ENCODE data around the gene MRPL1.
"Not testable (repeated sequence)": the region's sequence is repeated elsewhere in the genome, so short reads cannot be mapped to it uniquely, and the experiment has no call there.

The MRPL1 gene

GRCh38 chr4:77930876-77931275 lies 68.2 kb downstream of the MRPL1 start:
- H3K4me1 ChIP-seq (ENCODE audit: control insufficient read depth in 2 of 2, insufficient read depth in 2 of 2, low read length in 2 of 2) = peaks cover 0 to 4% of the 10 kb centered on the region in 2 donors
- peaks cover 0 to 9% of the 10 kb centered on the region in 2 donors for H3K36me3 ChIP-seq (ENCODE audit: control insufficient read depth in 2 of 2, insufficient read depth in 2 of 2, low read length in 2 of 2)
- H3K4me3 ChIP-seq (ENCODE audit: low read length in 2 of 2) = no peak overlapping the region
- H3K9me3 ChIP-seq (ENCODE audit: control insufficient read depth in 2 of 2, low read length in 2 of 2) = no peaks in the 10 kb centered on the region
- no peaks in the 10 kb centered on the region for H3K27me3 ChIP-seq (ENCODE audit: control insufficient read depth in 2 of 2, insufficient read depth in 2 of 2, low read length in 2 of 2)
- H3K27ac ChIP-seq (ENCODE audit: low read depth in 2 of 2, low read length in 2 of 2) = no peak overlapping the region
- H3K9ac ChIP-seq (ENCODE audit: low read depth in 1 of 2, low read length in 2 of 2) = no peak overlapping the region

GRCh38 chr4:77931452-77932135 lies 69.0 kb downstream of the MRPL1 start:
- no peaks in the 10 kb centered on the region for H3K9me3 ChIP-seq (ENCODE audit: control insufficient read depth in 2 of 2, low read length in 2 of 2)
- H3K4me3 ChIP-seq (ENCODE audit: low read length in 2 of 2) = no peak overlapping the region
- H3K27me3 ChIP-seq (ENCODE audit: control insufficient read depth in 2 of 2, insufficient read depth in 2 of 2, low read length in 2 of 2) = no peaks in the 10 kb centered on the region
- H3K4me1 ChIP-seq (ENCODE audit: control insufficient read depth in 2 of 2, insufficient read depth in 2 of 2, low read length in 2 of 2) = peaks cover 0 to 4% of the 10 kb centered on the region in 2 donors
- peaks cover 0 to 9% of the 10 kb centered on the region in 2 donors for H3K36me3 ChIP-seq (ENCODE audit: control insufficient read depth in 2 of 2, insufficient read depth in 2 of 2, low read length in 2 of 2)
- H3K9ac ChIP-seq (ENCODE audit: low read depth in 1 of 2, low read length in 2 of 2) = no peak overlapping the region
- no peak overlapping the region for H3K27ac ChIP-seq (ENCODE audit: low read depth in 2 of 2, low read length in 2 of 2)

- Histone ChIP-seq H3K27me3 (ENCODE audit: control insufficient read depth in 2 of 2, insufficient read depth in 2 of 2, low read length in 2 of 2) (no peaks in the 10 kb centered on the region), H3K27ac (ENCODE audit: low read depth in 2 of 2, low read length in 2 of 2) (no peak overlapping the region), H3K9ac (ENCODE audit: low read depth in 1 of 2, low read length in 2 of 2) (no peak overlapping the region), H3K4me1 (ENCODE audit: control insufficient read depth in 2 of 2, insufficient read depth in 2 of 2, low read length in 2 of 2) (no peaks in the 10 kb centered on the region), H3K9me3 (ENCODE audit: control insufficient read depth in 2 of 2, low read length in 2 of 2) (no peaks in the 10 kb centered on the region), H3K36me3 (ENCODE audit: control insufficient read depth in 2 of 2, insufficient read depth in 2 of 2, low read length in 2 of 2) (peaks cover 0 to 5% of the 10 kb centered on the region in 2 donors), H3K4me3 (ENCODE audit: low read length in 2 of 2) (no peak overlapping the region)
Measured at GRCh38 chr4:77938560-77938959, 75.9 kb downstream of the MRPL1 start.

GRCh38 chr4:77945929-77946328 lies 83.3 kb downstream of the MRPL1 start:
- H3K4me1 ChIP-seq (ENCODE audit: control insufficient read depth in 2 of 2, insufficient read depth in 2 of 2, low read length in 2 of 2); H3K9me3 ChIP-seq (ENCODE audit: control insufficient read depth in 2 of 2, low read length in 2 of 2); H3K27ac ChIP-seq (ENCODE audit: low read depth in 2 of 2, low read length in 2 of 2); H3K36me3 ChIP-seq (ENCODE audit: control insufficient read depth in 2 of 2, insufficient read depth in 2 of 2, low read length in 2 of 2); H3K9ac ChIP-seq (ENCODE audit: low read depth in 1 of 2, low read length in 2 of 2); H3K27me3 ChIP-seq (ENCODE audit: control insufficient read depth in 2 of 2, insufficient read depth in 2 of 2, low read length in 2 of 2); H3K4me3 ChIP-seq (ENCODE audit: low read length in 2 of 2): not testable (repeated sequence)

- H3K4me1 ChIP-seq (ENCODE audit: control insufficient read depth in 2 of 2, insufficient read depth in 2 of 2, low read length in 2 of 2) = no peaks in the 10 kb centered on the region
- no peaks in the 10 kb centered on the region for H3K27me3 ChIP-seq (ENCODE audit: control insufficient read depth in 2 of 2, insufficient read depth in 2 of 2, low read length in 2 of 2)
- peaks cover 3 to 12% of the 10 kb centered on the region in 2 donors for H3K36me3 ChIP-seq (ENCODE audit: control insufficient read depth in 2 of 2, insufficient read depth in 2 of 2, low read length in 2 of 2)
- H3K9me3 ChIP-seq (ENCODE audit: control insufficient read depth in 2 of 2, low read length in 2 of 2) = no peaks in the 10 kb centered on the region
- no peak overlapping the region for H3K9ac ChIP-seq (ENCODE audit: low read depth in 1 of 2, low read length in 2 of 2)
- H3K4me3 ChIP-seq (ENCODE audit: low read length in 2 of 2) = no peak overlapping the region
- no peak overlapping the region for H3K27ac ChIP-seq (ENCODE audit: low read depth in 2 of 2, low read length in 2 of 2)
Measured at GRCh38 chr4:77950203-77950602, 87.6 kb downstream of the MRPL1 start.

- Histone ChIP-seq H3K4me1 (ENCODE audit: control insufficient read depth in 2 of 2, insufficient read depth in 2 of 2, low read length in 2 of 2) (no peaks in the 10 kb centered on the region), H3K36me3 (ENCODE audit: control insufficient read depth in 2 of 2, insufficient read depth in 2 of 2, low read length in 2 of 2) (peaks cover 3 to 12% of the 10 kb centered on the region in 2 donors), H3K9me3 (ENCODE audit: control insufficient read depth in 2 of 2, low read length in 2 of 2) (no peaks in the 10 kb centered on the region), H3K9ac (ENCODE audit: low read depth in 1 of 2, low read length in 2 of 2) (no peak overlapping the region), H3K27me3 (ENCODE audit: control insufficient read depth in 2 of 2, insufficient read depth in 2 of 2, low read length in 2 of 2) (no peaks in the 10 kb centered on the region), H3K27ac (ENCODE audit: low read depth in 2 of 2, low read length in 2 of 2) (no peak overlapping the region), H3K4me3 (ENCODE audit: low read length in 2 of 2) (no peak overlapping the region)
Measured at GRCh38 chr4:77952457-77952856, 89.8 kb downstream of the MRPL1 start.

- H3K27me3 ChIP-seq (ENCODE audit: control insufficient read depth in 2 of 2, insufficient read depth in 2 of 2, low read length in 2 of 2) = no peaks in the 10 kb centered on the region
- no peaks in the 10 kb centered on the region for H3K4me1 ChIP-seq (ENCODE audit: control insufficient read depth in 2 of 2, insufficient read depth in 2 of 2, low read length in 2 of 2)
- peaks cover 3 to 12% of the 10 kb centered on the region in 2 donors for H3K36me3 ChIP-seq (ENCODE audit: control insufficient read depth in 2 of 2, insufficient read depth in 2 of 2, low read length in 2 of 2)
- H3K9me3 ChIP-seq (ENCODE audit: control insufficient read depth in 2 of 2, low read length in 2 of 2) = no peaks in the 10 kb centered on the region
- no peak overlapping the region for H3K9ac ChIP-seq (ENCODE audit: low read depth in 1 of 2, low read length in 2 of 2)
- H3K4me3 ChIP-seq (ENCODE audit: low read length in 2 of 2) = no peak overlapping the region
- H3K27ac ChIP-seq (ENCODE audit: low read depth in 2 of 2, low read length in 2 of 2) = no peak overlapping the region
Measured at GRCh38 chr4:77954690-77955089, 92.1 kb downstream of the MRPL1 start.

- Histone ChIP-seq H3K9me3 (ENCODE audit: control insufficient read depth in 2 of 2, low read length in 2 of 2) (no peaks in the 10 kb centered on the region), H3K4me3 (ENCODE audit: low read length in 2 of 2) (no peak overlapping the region), H3K36me3 (ENCODE audit: control insufficient read depth in 2 of 2, insufficient read depth in 2 of 2, low read length in 2 of 2) (peaks cover 3 to 4% of the 10 kb centered on the region in 2 donors), H3K9ac (ENCODE audit: low read depth in 1 of 2, low read length in 2 of 2) (no peak overlapping the region), H3K27me3 (ENCODE audit: control insufficient read depth in 2 of 2, insufficient read depth in 2 of 2, low read length in 2 of 2) (no peaks in the 10 kb centered on the region), H3K27ac (ENCODE audit: low read depth in 2 of 2, low read length in 2 of 2) (no peak overlapping the region), H3K4me1 (ENCODE audit: control insufficient read depth in 2 of 2, insufficient read depth in 2 of 2, low read length in 2 of 2) (no peaks in the 10 kb centered on the region)
Measured at GRCh38 chr4:77956917-77957316, 94.3 kb downstream of the MRPL1 start.

- Histone ChIP-seq H3K4me3 (ENCODE audit: low read length in 2 of 2) (no peak overlapping the region), H3K9me3 (ENCODE audit: control insufficient read depth in 2 of 2, low read length in 2 of 2) (no peaks in the 10 kb centered on the region), H3K27me3 (ENCODE audit: control insufficient read depth in 2 of 2, insufficient read depth in 2 of 2, low read length in 2 of 2) (no peaks in the 10 kb centered on the region), H3K27ac (ENCODE audit: low read depth in 2 of 2, low read length in 2 of 2) (no peak overlapping the region), H3K9ac (ENCODE audit: low read depth in 1 of 2, low read length in 2 of 2) (no peak overlapping the region), H3K4me1 (ENCODE audit: control insufficient read depth in 2 of 2, insufficient read depth in 2 of 2, low read length in 2 of 2) (no peaks in the 10 kb centered on the region), H3K36me3 (ENCODE audit: control insufficient read depth in 2 of 2, insufficient read depth in 2 of 2, low read length in 2 of 2) (peaks cover 0 to 3% of the 10 kb centered on the region in 2 donors)
Measured at GRCh38 chr4:77958897-77959296, 96.3 kb downstream of the MRPL1 start.

- Histone ChIP-seq H3K27ac (ENCODE audit: low read depth in 2 of 2, low read length in 2 of 2) (no peak overlapping the region), H3K9ac (ENCODE audit: low read depth in 1 of 2, low read length in 2 of 2) (no peak overlapping the region), H3K4me3 (ENCODE audit: low read length in 2 of 2) (no peak overlapping the region)
Measured at GRCh38 chr4:77959566-77960338, 97.1 kb downstream of the MRPL1 start.

More at GRCh38 chr4:77959566-77960338, 97.1 kb downstream of the MRPL1 start:
- Histone ChIP-seq H3K4me1 (ENCODE audit: control insufficient read depth in 2 of 2, insufficient read depth in 2 of 2, low read length in 2 of 2) (no peaks in the 10 kb centered on the region), H3K9me3 (ENCODE audit: control insufficient read depth in 2 of 2, low read length in 2 of 2) (no peaks in the 10 kb centered on the region), H3K27me3 (ENCODE audit: control insufficient read depth in 2 of 2, insufficient read depth in 2 of 2, low read length in 2 of 2) (no peaks in the 10 kb centered on the region), H3K36me3 (ENCODE audit: control insufficient read depth in 2 of 2, insufficient read depth in 2 of 2, low read length in 2 of 2) (peaks cover 0 to 2% of the 10 kb centered on the region in 2 donors)
